ENCODE results near the gene MEF2C. TPM values are rescaled to one million over a fixed set of nuclear protein-coding genes. Genes with fewer than 3 reads are reported as not detected.

The MEF2C gene
- total and polyA plus RNA-seq, 4 donors = 2.8 to 15.9 (median 10.1) TPM

GRCh38 chr5:88688984-88689667 is 193.9 kb downstream of the MEF2C start:
- no peak for DNase-seq (ENCODE audit: low spot score)
- Histone ChIP-seq H3K9me3 (ENCODE audit: control insufficient read depth in 4 of 4, low read length in 3 of 4) (no peaks in the 10 kb centered on the region), H3K27ac (ENCODE audit: low read depth in 1 of 2, low read length in 2 of 2) (no peak overlapping the region), H3K4me3 (ENCODE audit: low read depth in 1 of 3, low read length in 3 of 3) (no peak overlapping the region), H3K36me3 (ENCODE audit: control insufficient read depth in 4 of 4, insufficient read depth in 3 of 4, low read depth in 1 of 4, low read length in 3 of 4) (no peaks in the 10 kb centered on the region), H3K9ac (ENCODE audit: low read depth in 1 of 2, low read length in 2 of 2) (no peak overlapping the region), H3K4me1 (ENCODE audit: control insufficient read depth in 4 of 4, insufficient read depth in 4 of 4, low read length in 3 of 4) (peaks cover 8 to 28% (median 12%) of the 10 kb centered on the region in 4 donors), H3K27me3 (ENCODE audit: control insufficient read depth in 4 of 4, insufficient read depth in 4 of 4, low read length in 3 of 4) (peaks cover 4 to 60% (median 35%) of the 10 kb centered on the region in 4 donors)
- TF ChIP-seq CTCF (IDR thresholded peaks at IDR 0.05; ENCODE audit: low read depth, low read length, missing input control) (no peak), GABPA (IDR thresholded peaks at IDR 0.05 in 1 of 2, conservative IDR thresholded peaks at IDR 0.05 in 1 of 2) (no peak), REST (IDR thresholded peaks at IDR 0.05) (no peak), FOXA1 (IDR thresholded peaks at IDR 0.05) (no peak), JUND (IDR thresholded peaks at IDR 0.05) (no peak), HNF4G (IDR thresholded peaks at IDR 0.05) (no peak), ZBTB33 (IDR thresholded peaks at IDR 0.05) (no peak), NR2F2 (IDR thresholded peaks at IDR 0.05) (no peak), YY1 (IDR thresholded peaks at IDR 0.05) (no peak), ATF3 (IDR thresholded peaks at IDR 0.05) (no peak), HNF4A (conservative IDR thresholded peaks at IDR 0.05) (no peak), TAF1 (conservative IDR thresholded peaks at IDR 0.05) (no peak), EGR1 (IDR thresholded peaks at IDR 0.05; ENCODE audit: low read depth in 2 of 2) (no peak), SP1 (IDR thresholded peaks at IDR 0.05) (no peak), FOXA2 (IDR thresholded peaks at IDR 0.05) (no peak)
- WGBS = 8% methylated on average over 27 of the region's 27 CpGs
